H1 (cell line): ENCODE data around the gene ZNF700. TPM values are rescaled to one million over a fixed set of nuclear protein-coding genes. Genes with fewer than 3 reads are reported as not detected.
A peak's percentile ranks its signal among the peaks of the same experiment; 100 is the strongest.
"Not testable (repeated sequence)": the region's sequence is repeated elsewhere in the genome, so short reads cannot be mapped to it uniquely, and the experiment has no call there.

ENCODE experiments used
- CTCF ChIA-PET: fragments of 300-600 bp; sonication (Branson Sonifier 250); formaldehyde crosslinking; loops from one replicate; lab custom pipeline; 2021; ENCODE audit not compliant: partially characterized antibody; lab: Charles Lee
- POLR2A ChIA-PET: fragments of 300-600 bp; sonication (Branson Sonifier 250); formaldehyde crosslinking; loops from one replicate; lab custom pipeline; 2021; ENCODE audit warnings: inconsistent platforms; ENCODE audit not compliant: partially characterized antibody; lab: Charles Lee
- DNase-seq, 2 experiments: peaks; one replicate each; pipeline versions ENCODE4 v3.0.0 to v3.0.0-alpha.2; 2010 to 2022; ENCODE audit warnings: low spot score in 2 of 2, low read depth in 1 of 2, mixed read lengths in 1 of 2
- FAIRE-seq: peaks from 2 replicates; lab custom pipeline; 2011; peaks lifted over from hg19 to GRCh38; lab: Jason Lieb, UNC
- H2AFZ ChIP-seq: 2 replicates; pipeline ENCODE4 v1.8.1; 2012; ENCODE audit warnings: low read length, inconsistent platforms
- H2AK5ac ChIP-seq: 2 replicates; pipeline ENCODE4 v1.6.1; 2013; ENCODE audit warnings: low read depth, low read length
- H2BK120ac ChIP-seq: replicated peaks from 2 replicates; pipeline ENCODE3; 2013; ENCODE audit warnings: low read depth, low read length, inconsistent platforms
- H2BK12ac ChIP-seq: 2 replicates; pipeline ENCODE4 v1.6.1; 2013; ENCODE audit warnings: low read depth, low read length
- H2BK15ac ChIP-seq: 2 replicates; pipeline ENCODE4 v1.6.1; 2013; ENCODE audit warnings: low read length
- H2BK20ac ChIP-seq: 2 replicates; pipeline ENCODE4 v1.6.1; 2013; ENCODE audit warnings: low read length
- H2BK5ac ChIP-seq: 2 replicates; pipeline ENCODE4 v1.6.1; 2013; ENCODE audit warnings: low read depth, low read length
- H3K14ac ChIP-seq: 2 replicates; pipeline ENCODE4 v1.6.1; 2013; ENCODE audit warnings: inconsistent platforms; ENCODE audit not compliant: insufficient read length
- H3K18ac ChIP-seq: 2 replicates; pipeline ENCODE4 v1.6.1; 2013; ENCODE audit warnings: low read length; ENCODE audit errors: extremely low read depth
- H3K23ac ChIP-seq: 2 replicates; pipeline ENCODE4 v1.6.1; 2013; ENCODE audit warnings: inconsistent platforms; ENCODE audit not compliant: insufficient read length
- H3K23me2 ChIP-seq: 2 replicates; pipeline ENCODE4 v1.6.1; 2013; ENCODE audit warnings: low read depth, low read length
- H3K27ac ChIP-seq: 2 replicates; pipeline ENCODE4 v1.6.1; 2011; ENCODE audit warnings: low read depth, low read length, inconsistent platforms
- H3K27me3 ChIP-seq, 4 experiments: replicated peaks in 1 of 4; 1 replicate in 1 of 4; 2 replicates in 3 of 4; pipeline versions ENCODE4 v1.6.1 to v1.8.1; 2011 to 2013; ENCODE audit warnings: low read length in 3 of 4, mild to moderate bottlenecking in 3 of 4, inconsistent platforms in 2 of 4, mixed read lengths in 2 of 4, moderate library complexity in 1 of 4; ENCODE audit not compliant: control insufficient read depth in 3 of 4, insufficient read depth in 3 of 4; ENCODE audit errors: extremely low read depth in 1 of 4
- H3K36me3 ChIP-seq, 4 experiments: 2 replicates each; pipeline versions ENCODE4 v1.6.1 to v1.8.1; 2011 to 2013; ENCODE audit warnings: mild to moderate bottlenecking in 4 of 4, low read length in 3 of 4, moderate library complexity in 2 of 4, control low read depth in 1 of 4, inconsistent platforms in 1 of 4; ENCODE audit not compliant: insufficient read depth in 4 of 4, control insufficient read depth in 2 of 4
- H3K4ac ChIP-seq: replicated peaks from 2 replicates; pipeline ENCODE3; 2013; ENCODE audit warnings: low read length, low read depth, mixed read lengths, inconsistent platforms; ENCODE audit not compliant: insufficient read length
- H3K4me1 ChIP-seq, 4 experiments: replicated peaks in 1 of 4; 1 replicate in 1 of 4; 2 replicates in 3 of 4; pipeline versions ENCODE4 v1.6.1 to v1.8.1; 2011 to 2013; ENCODE audit warnings: low read length in 3 of 4, inconsistent platforms in 2 of 4, mixed read lengths in 1 of 4; ENCODE audit not compliant: insufficient read depth in 4 of 4, control insufficient read depth in 3 of 4
- H3K4me2 ChIP-seq, 2 experiments: 2 replicates each; pipeline versions ENCODE4 v1.6.1 to v1.8.1; 2011 to 2013; ENCODE audit warnings: low read depth in 2 of 2, low read length in 2 of 2, control low read depth in 1 of 2, inconsistent platforms in 1 of 2, mild to moderate bottlenecking in 1 of 2; ENCODE audit not compliant: insufficient read depth in 1 of 2
- H3K4me3 ChIP-seq, 4 experiments: fragments of 200-600, 300-600 bp in 1 of 4; sonication (generic), shearing (Covaris generic), sonication (Bioruptor Twin) in 1 of 4; 2 replicates each; pipeline versions ENCODE4 v1.5.1 to v1.8.1; 2011 to 2016; ENCODE audit warnings: low read length in 4 of 4, low read depth in 3 of 4, control low read depth in 2 of 4, inconsistent platforms in 2 of 4, mild to moderate bottlenecking in 2 of 4, mixed read lengths in 1 of 4, moderate library complexity in 1 of 4; ENCODE audit not compliant: insufficient read depth in 2 of 4; ENCODE audit errors: extremely low read depth in 1 of 4
- H3K56ac ChIP-seq: replicated peaks from 2 replicates; pipeline ENCODE3; 2013; ENCODE audit warnings: low read depth, mild to moderate bottlenecking, mixed read lengths, low read length, inconsistent platforms; ENCODE audit not compliant: insufficient read length
- H3K79me1 ChIP-seq: 2 replicates; pipeline ENCODE4 v1.6.1; 2013; ENCODE audit warnings: low read depth, low read length, control low read depth
- H3K79me2 ChIP-seq, 2 experiments: 2 replicates each; pipeline versions ENCODE4 v1.6.1 to v1.8.1; 2012 to 2013; ENCODE audit warnings: low read length in 2 of 2, mild to moderate bottlenecking in 2 of 2, inconsistent platforms in 1 of 2; ENCODE audit not compliant: insufficient read depth in 2 of 2, control insufficient read depth in 1 of 2
- H3K9ac ChIP-seq, 4 experiments: replicated peaks in 1 of 4; 1 replicate in 1 of 4; 2 replicates in 3 of 4; pipeline versions ENCODE4 v1.6.1 to v1.8.1; 2011 to 2013; ENCODE audit warnings: low read depth in 3 of 4, low read length in 3 of 4, control low read depth in 2 of 4, mild to moderate bottlenecking in 2 of 4, moderate library complexity in 2 of 4, inconsistent platforms in 1 of 4; ENCODE audit errors: extremely low read depth in 1 of 4
- H3K9me3 ChIP-seq, 2 experiments: 2 replicates each; pipeline versions ENCODE4 v1.6.1 to v1.8.1; 2012 to 2013; ENCODE audit warnings: mild to moderate bottlenecking in 2 of 2, moderate library complexity in 2 of 2, control low read depth in 1 of 2, inconsistent platforms in 1 of 2, low read depth in 1 of 2, low read length in 1 of 2, mixed read lengths in 1 of 2; ENCODE audit not compliant: insufficient read depth in 2 of 2
- H4K20me1 ChIP-seq, 2 experiments: replicated peaks in 1 of 2; 2 replicates each; pipeline versions ENCODE3 to v1.8.1; 2011 to 2013; ENCODE audit warnings: inconsistent platforms in 2 of 2, low read length in 2 of 2, mild to moderate bottlenecking in 1 of 2; ENCODE audit not compliant: insufficient read depth in 2 of 2, control insufficient read depth in 1 of 2
- H4K5ac ChIP-seq: 2 replicates; pipeline ENCODE4 v1.6.1; 2013; ENCODE audit warnings: low read length, low read depth, mixed read lengths, inconsistent platforms; ENCODE audit not compliant: insufficient read length
- H4K8ac ChIP-seq: 2 replicates; pipeline ENCODE4 v1.8.0; 2013; ENCODE audit warnings: mild to moderate bottlenecking, moderate library complexity, low read length, inconsistent platforms; ENCODE audit not compliant: insufficient read depth; ENCODE audit errors: extremely low read depth
- H4K91ac ChIP-seq: replicated peaks from 2 replicates; pipeline ENCODE3; 2013; ENCODE audit warnings: low read length, mixed read lengths, inconsistent platforms; ENCODE audit not compliant: insufficient read length
- WGBS, 2 experiments: shearing (Covaris generic) in 1 of 2; methylation state at CpG; one replicate each; pipeline versions ENCODE4 v1.1.6 to v1.1.7; 2013 to 2015; ENCODE audit warnings: low lambda C conversion rate in 2 of 2, mixed read lengths in 2 of 2, inconsistent platforms in 1 of 2, low coverage in 1 of 2, missing lambda C conversion rate in 1 of 2; ENCODE audit not compliant: insufficient replicate concordance in 2 of 2, insufficient coverage in 1 of 2, insufficient read length in 1 of 2; ENCODE audit errors: extremely low coverage in 1 of 2, missing lambda C conversion rate in 1 of 2; 5-methylcytosine and 5-hydroxymethylcytosine counted together
- polyA plus RNA-seq, 7 experiments: library from polyadenylated mRNA; depleted of rRNA in 3 of 7; stranded (reverse) in 5 of 7; unstranded in 2 of 7; fragments of >200 nt in 5 of 7; fragments of 200-250 nt in 2 of 7; gene quantifications; 1 replicate in 5 of 7; 2 replicates in 1 of 7; 4 replicates in 1 of 7; pipeline versions ENCODE4 v1.2.1 to v1.2.3, GENCODE V29; 2011 to 2013; ENCODE audit warnings: missing spikeins in 2 of 7, mixed read lengths in 2 of 7
- total RNA-seq: library from RNA; stranded (reverse); fragmentation: NEBNext Ultra II Directional; extraction: Animal tissue kit (Norgen Biotek cat#: 25700); gene quantifications from 2 replicates; pipeline ENCODE4 v1.2.1, GENCODE V29; 2021

The ZNF700 gene
- total and polyA plus RNA-seq, 2 of the 8 experiments (the other 6 are each of a cell fraction or from before 2014, with no cell fraction given): 3.0 to 10.5 TPM

DNA sequence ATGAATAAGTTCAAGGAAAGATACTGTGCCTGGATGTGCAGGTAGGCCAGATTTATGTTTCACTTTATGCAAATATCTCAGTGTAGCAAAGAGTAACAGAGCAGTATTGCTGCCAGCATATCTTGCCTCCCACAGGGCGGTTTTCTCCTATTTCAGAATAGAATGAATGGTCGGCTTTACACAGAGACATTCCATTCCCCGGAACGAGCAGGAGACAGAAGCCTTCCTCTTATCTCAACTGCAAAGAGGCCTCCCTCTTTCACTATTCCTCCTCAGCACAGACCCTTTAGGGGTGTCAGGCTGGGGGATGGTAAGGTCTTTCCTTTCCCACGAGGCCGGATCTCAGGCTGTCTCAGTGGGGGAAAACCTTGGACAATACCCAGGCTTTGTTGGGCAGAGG, 35.0 kb upstream of the ZNF700 start:
- not testable (repeated sequence) for H3K27ac ChIP-seq, H2AFZ ChIP-seq, FAIRE-seq, H3K9ac ChIP-seq, H4K8ac ChIP-seq, H2BK15ac ChIP-seq, H4K91ac ChIP-seq, H2BK5ac ChIP-seq, H3K18ac ChIP-seq, H3K56ac ChIP-seq, H4K20me1 ChIP-seq, H3K27me3 ChIP-seq, H2BK20ac ChIP-seq, H3K4ac ChIP-seq, H3K79me1 ChIP-seq, H2BK120ac ChIP-seq, H3K23me2 ChIP-seq, H3K14ac ChIP-seq, H3K23ac ChIP-seq, H2AK5ac ChIP-seq, H4K5ac ChIP-seq
- H2BK12ac ChIP-seq: 0 out of 2 replicates have a peak overlapping the region, but pooled peaks have one; percentile 14
- ChIA-PET CTCF (interaction anchor here (1.6 kb wide), 1 partner anchor 92 kb away, joined by 3 read pairs; the partner anchor contains the start of gene ZNF491), POLR2A (interaction anchor here (0.9 kb wide), 1 partner anchor 50 kb away, joined by 3 read pairs; no protein-coding TSS in a partner anchor)
- peaks cover 8 to 14% of the 10 kb centered on the region in 2 experiments; a peak in 2 of 4 replicates for H3K9me3 ChIP-seq
- 39% methylated on average over 6 of the region's 6 CpGs; no CpG with 5 or more reads in 1 of the 2 experiments for WGBS, 2 experiments
- peaks cover 0 to 21% (median 11%) of the 10 kb centered on the region in 4 experiments; a peak in 6 of 8 replicates for H3K36me3 ChIP-seq
- H3K4me1 ChIP-seq: peaks cover 4 to 15% (median 6%) of the 10 kb centered on the region in 4 experiments
- DNase-seq: peak in 1 of 2 experiments; percentile 41
- H3K4me2 ChIP-seq: peak overlapping the region; percentile 49 to 93
- H3K4me3 ChIP-seq: peak overlapping the region in 2 of 4 experiments; percentile 11 to 79; a peak in 2 of 8 replicates
- peaks cover 0 to 29% of the 10 kb centered on the region in 2 experiments; a peak in 2 of 4 replicates for H3K79me2 ChIP-seq
